ENCODE measurements around the gene CDKN2B.
"Not testable (repeated sequence)": the region's sequence is repeated elsewhere in the genome, so short reads cannot be mapped to it uniquely, and the experiment has no call there.

CDKN2B gene

GRCh38 chr9:22008717-22009505, at the start of gene CDKN2B:
Gene CDKN2B, minus strand, starts transcription at chr9:22009305. Its CDS starts 352 bp downstream, at chr9:22008953.
- peak; percentile 46 to 70 (median 54) for DNase-seq (ENCODE audit: low read depth in 3 of 3)

GRCh38 chr9:22057972-22058371, 48.9 kb upstream of the CDKN2B start:
- DNase-seq (ENCODE audit: low read depth in 3 of 3): not testable (repeated sequence)

GRCh38 chr9:22056402-22056801, 47.3 kb upstream of the CDKN2B start:
- DNase-seq (ENCODE audit: low read depth in 3 of 3): no peak

- no peak for DNase-seq (ENCODE audit: low read depth in 3 of 3)
Observed at GRCh38 chr9:22055090-22055489, 46.0 kb upstream of the CDKN2B start.

GRCh38 chr9:22054529-22054928, 45.4 kb upstream of the CDKN2B start:
- no peak for DNase-seq (ENCODE audit: low read depth in 3 of 3)

GRCh38 chr9:22054076-22054475, 45.0 kb upstream of the CDKN2B start:
- no peak for DNase-seq (ENCODE audit: low read depth in 3 of 3)

- DNase-seq (ENCODE audit: low read depth in 3 of 3): no peak
Observed at GRCh38 chr9:22053178-22053577, 44.1 kb upstream of the CDKN2B start.

GRCh38 chr9:22052376-22052945, 43.4 kb upstream of the CDKN2B start:
- peak in 2 of 3 donors; percentile 18 to 30 for DNase-seq (ENCODE audit: low read depth in 3 of 3)

GRCh38 chr9:22050924-22051323, 41.8 kb upstream of the CDKN2B start:
- no peak for DNase-seq (ENCODE audit: low read depth in 3 of 3)

- DNase-seq (ENCODE audit: low read depth in 3 of 3): no peak
Observed at GRCh38 chr9:22049411-22049810, 40.3 kb upstream of the CDKN2B start.

GRCh38 chr9:22047596-22047995, 38.5 kb upstream of the CDKN2B start:
- no peak for DNase-seq (ENCODE audit: low read depth in 3 of 3)

- DNase-seq (ENCODE audit: low read depth in 3 of 3): no peak
Observed at GRCh38 chr9:22046243-22046885, 37.3 kb upstream of the CDKN2B start.

- no peak for DNase-seq (ENCODE audit: low read depth in 3 of 3)
Observed at GRCh38 chr9:22045423-22045822, 36.3 kb upstream of the CDKN2B start.

- no peak for DNase-seq (ENCODE audit: low read depth in 3 of 3)
Observed at GRCh38 chr9:22044583-22044982, 35.5 kb upstream of the CDKN2B start.

- DNase-seq (ENCODE audit: low read depth in 3 of 3): no peak
Observed at GRCh38 chr9:22043928-22044327, 34.8 kb upstream of the CDKN2B start.

GRCh38 chr9:22041775-22042174, 32.7 kb upstream of the CDKN2B start:
- no peak for DNase-seq (ENCODE audit: low read depth in 3 of 3)

- DNase-seq (ENCODE audit: low read depth in 3 of 3): no peak
Observed at GRCh38 chr9:22041344-22041743, 32.2 kb upstream of the CDKN2B start.

GRCh38 chr9:22040760-22041159, 31.7 kb upstream of the CDKN2B start:
- no peak for DNase-seq (ENCODE audit: low read depth in 3 of 3)

GRCh38 chr9:22039258-22039657, 30.2 kb upstream of the CDKN2B start:
- DNase-seq (ENCODE audit: low read depth in 3 of 3): no peak

GRCh38 chr9:22037954-22038690, 29.0 kb upstream of the CDKN2B start:
- DNase-seq (ENCODE audit: low read depth in 3 of 3): no peak

GRCh38 chr9:22036866-22037626, 27.9 kb upstream of the CDKN2B start:
- no peak for DNase-seq (ENCODE audit: low read depth in 3 of 3)
